Measurements from ENCODE around the gene VTI1A. TPM values are rescaled to one million over a fixed set of nuclear protein-coding genes. Genes with fewer than 3 reads are reported as not detected.

VTI1A gene
- total RNA-seq, 1 experiment from 2014 or later: 33.4 TPM

- Histone ChIP-seq H3K9me3 (replicated peaks) (no peaks in the 10 kb centered on the region), H3K27me3 (replicated peaks) (no peaks in the 10 kb centered on the region), H3K27ac (no peak overlapping the region), H3K4me3 (no peak overlapping the region), H3K4me1 (replicated peaks) (0 out of 2 replicates have a peak, but pooled peaks cover 5% of the 10 kb centered on the region), H3K36me3 (0 out of 2 replicates have a peak, but pooled peaks cover 3% of the 10 kb centered on the region)
- DNase-seq (ENCODE audit: low read depth in 1 of 2, low spot score in 2 of 2): no peak
Measured at GRCh38 chr10:112695539-112695938, 248.5 kb downstream of the VTI1A start.

DNA sequence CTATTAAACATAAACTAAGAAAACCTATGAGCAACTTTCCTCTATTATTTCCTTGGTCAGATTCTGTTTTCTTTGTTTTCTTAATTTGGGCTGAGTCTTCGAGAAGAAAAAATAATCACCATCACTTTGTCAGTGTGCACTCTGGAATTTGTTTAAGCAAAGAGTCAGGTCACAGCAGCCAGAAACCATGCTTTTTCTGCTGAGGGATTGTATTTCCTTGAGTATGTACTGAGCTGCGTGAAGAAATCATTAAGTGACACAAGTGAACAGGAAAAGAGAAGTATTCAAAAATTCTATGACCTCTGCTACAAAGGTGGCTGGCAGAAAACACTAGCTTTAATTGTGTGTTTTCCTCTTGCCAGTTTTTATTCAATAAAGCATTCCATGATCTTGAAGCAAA is 249.6 kb downstream of the VTI1A start:
- 0 out of 2 replicates have a peak, but pooled peaks cover 5% of the 10 kb centered on the region for H3K4me1 ChIP-seq (replicated peaks)
- no peak overlapping the region for H3K4me3 ChIP-seq
- H3K9me3 ChIP-seq (replicated peaks): no peaks in the 10 kb centered on the region
- 0 out of 2 replicates have a peak, but pooled peaks cover under 1% of the 10 kb centered on the region for H3K36me3 ChIP-seq
- H3K27me3 ChIP-seq (replicated peaks): no peaks in the 10 kb centered on the region
- DNase-seq (ENCODE audit: low read depth in 1 of 2, low spot score in 2 of 2): no peak
- H3K27ac ChIP-seq: no peak overlapping the region

- no peak for DNase-seq (ENCODE audit: low read depth in 1 of 2, low spot score in 2 of 2)
- Histone ChIP-seq H3K36me3 (no peaks in the 10 kb centered on the region), H3K4me1 (replicated peaks) (0 out of 2 replicates have a peak, but pooled peaks cover 5% of the 10 kb centered on the region), H3K27me3 (replicated peaks) (no peaks in the 10 kb centered on the region), H3K9me3 (replicated peaks) (no peaks in the 10 kb centered on the region), H3K4me3 (no peak overlapping the region), H3K27ac (no peak overlapping the region)
Measured at GRCh38 chr10:112698133-112698817, 251.3 kb downstream of the VTI1A start.

DNA sequence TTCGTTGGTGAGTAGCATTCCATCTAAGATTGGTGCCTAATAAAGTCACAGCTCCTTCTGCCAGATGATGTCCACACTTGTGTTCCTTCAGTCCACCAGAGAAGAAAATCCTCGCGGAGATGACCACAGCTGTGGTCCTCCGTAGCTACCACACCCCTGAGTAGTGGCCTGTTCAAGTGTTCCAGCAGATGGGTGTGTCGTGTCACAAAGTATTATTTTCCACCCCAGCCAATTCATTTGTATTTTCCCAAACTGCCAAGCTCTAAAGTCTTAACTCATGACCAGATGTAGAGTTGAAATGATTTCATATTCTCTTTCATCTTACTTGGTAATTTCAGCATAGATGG is 251.8 kb downstream of the VTI1A start:
- Histone ChIP-seq H3K27ac (no peak overlapping the region), H3K27me3 (replicated peaks) (no peaks in the 10 kb centered on the region)
- no peak for DNase-seq (ENCODE audit: low read depth in 1 of 2, low spot score in 2 of 2)

DNA sequence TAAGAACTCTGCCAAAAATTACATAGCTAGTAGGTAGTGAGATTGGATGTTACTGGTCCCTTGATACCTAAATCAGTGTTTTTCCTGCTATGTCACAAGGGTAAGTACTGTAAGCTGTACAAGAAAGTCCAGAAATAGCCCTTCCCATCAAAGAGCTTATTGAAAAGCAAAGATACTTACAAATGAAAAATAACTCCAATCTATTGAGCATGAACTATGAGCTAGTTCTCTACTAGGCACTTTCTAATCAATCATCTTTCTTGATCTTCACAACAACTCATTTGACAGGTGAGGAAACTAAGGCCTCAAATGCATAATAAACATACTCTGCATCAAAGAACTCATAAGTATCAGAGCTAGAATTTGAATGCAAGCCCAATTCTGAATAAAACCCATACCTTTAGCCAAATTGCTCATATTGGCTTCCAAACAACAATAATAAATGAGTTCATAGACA is 253.2 kb downstream of the VTI1A start:
- Histone ChIP-seq H3K4me1 (replicated peaks) (0 out of 2 replicates have a peak, but pooled peaks cover 5% of the 10 kb centered on the region), H3K27ac (no peak overlapping the region), H3K36me3 (no peaks in the 10 kb centered on the region), H3K27me3 (replicated peaks) (no peaks in the 10 kb centered on the region), H3K9me3 (replicated peaks) (no peaks in the 10 kb centered on the region), H3K4me3 (no peak overlapping the region)
- DNase-seq (ENCODE audit: low read depth in 1 of 2, low spot score in 2 of 2): no peak

More for the DNA sequence above, 251.8 kb downstream of the VTI1A start:
- Histone ChIP-seq H3K36me3 (no peaks in the 10 kb centered on the region), H3K4me1 (replicated peaks) (0 out of 2 replicates have a peak, but pooled peaks cover 5% of the 10 kb centered on the region), H3K4me3 (no peak overlapping the region), H3K9me3 (replicated peaks) (no peaks in the 10 kb centered on the region)

GRCh38 chr10:112701211-112701877 is 254.3 kb downstream of the VTI1A start:
- DNase-seq (ENCODE audit: low read depth in 1 of 2, low spot score in 2 of 2): no peak
- no peaks in the 10 kb centered on the region for H3K36me3 ChIP-seq

DNA sequence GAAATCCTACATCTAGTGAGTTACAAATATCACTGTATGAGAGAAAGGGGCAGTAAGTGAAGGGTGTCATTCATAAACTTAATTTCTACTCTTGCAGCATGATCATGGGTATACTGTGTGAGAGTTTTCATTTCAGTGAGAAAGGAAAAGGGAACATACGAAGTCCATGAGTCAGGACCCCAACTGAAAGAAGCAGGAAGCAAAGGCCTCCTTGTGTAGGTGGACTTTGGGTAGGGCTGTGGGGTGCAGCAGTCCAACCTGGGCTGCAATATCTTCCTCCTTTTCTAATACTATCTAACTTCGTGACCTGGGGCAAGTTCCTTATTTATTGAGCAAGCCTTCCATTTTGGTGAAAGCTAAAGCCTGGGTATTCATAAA is 254.9 kb downstream of the VTI1A start:
- H3K27ac ChIP-seq: no peak overlapping the region
- H3K4me3 ChIP-seq: no peak overlapping the region
- H3K4me1 ChIP-seq (replicated peaks): no peaks in the 10 kb centered on the region
- no peaks in the 10 kb centered on the region for H3K27me3 ChIP-seq (replicated peaks)
- H3K9me3 ChIP-seq (replicated peaks): no peaks in the 10 kb centered on the region
- DNase-seq (ENCODE audit: low read depth in 1 of 2, low spot score in 2 of 2): no peak
- H3K36me3 ChIP-seq: no peaks in the 10 kb centered on the region

More at GRCh38 chr10:112701211-112701877, 254.3 kb downstream of the VTI1A start:
- Histone ChIP-seq H3K4me1 (replicated peaks) (0 out of 2 replicates have a peak, but pooled peaks cover 4% of the 10 kb centered on the region), H3K4me3 (no peak overlapping the region), H3K9me3 (replicated peaks) (no peaks in the 10 kb centered on the region), H3K27ac (no peak overlapping the region), H3K27me3 (replicated peaks) (no peaks in the 10 kb centered on the region)

DNA sequence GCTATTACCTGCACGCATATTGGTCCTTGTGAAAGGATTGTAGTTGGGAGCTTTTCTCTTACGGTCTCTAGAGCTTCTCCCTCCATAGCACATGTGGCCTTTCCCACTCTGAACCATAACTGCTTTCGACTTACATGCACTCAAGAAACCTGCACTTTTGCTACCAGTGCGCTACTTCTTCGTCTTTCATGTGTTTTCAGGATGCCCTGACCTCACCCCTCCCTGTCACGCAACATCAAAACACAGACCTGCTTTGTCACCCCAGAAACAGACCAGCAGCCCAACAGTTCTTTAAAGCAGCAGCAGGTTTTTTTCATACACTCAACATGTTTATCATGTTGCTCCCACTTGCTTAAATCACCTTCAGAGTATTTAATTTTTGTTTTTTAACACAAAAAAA is 259.6 kb downstream of the VTI1A start:
- peaks cover 16% of the 10 kb centered on the region for H3K4me1 ChIP-seq (replicated peaks)
- no peaks in the 10 kb centered on the region for H3K27me3 ChIP-seq (replicated peaks)
- H3K4me3 ChIP-seq: no peak overlapping the region
- no peak overlapping the region for H3K27ac ChIP-seq
- H3K36me3 ChIP-seq: no peaks in the 10 kb centered on the region
- H3K9me3 ChIP-seq (replicated peaks): no peaks in the 10 kb centered on the region
- DNase-seq (ENCODE audit: low read depth in 1 of 2, low spot score in 2 of 2): no peak

DNA sequence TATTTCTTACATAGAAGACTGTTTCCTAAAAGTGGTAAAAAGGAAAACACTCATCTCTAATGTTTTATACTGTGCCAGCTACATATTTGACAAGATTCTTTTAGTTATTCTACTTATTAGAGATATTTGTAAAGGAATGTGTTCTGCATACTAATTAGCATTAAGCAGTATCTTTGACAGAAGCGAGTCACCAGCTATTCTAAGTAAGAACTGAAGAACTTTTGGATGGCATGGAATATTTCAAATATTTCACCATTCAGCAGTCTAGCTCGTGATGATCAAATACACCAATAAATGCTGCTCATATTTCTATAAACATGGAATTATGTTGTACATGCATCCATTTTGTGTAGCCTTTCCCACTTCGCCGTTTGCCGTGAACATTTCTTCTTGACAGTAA is 261.4 kb downstream of the VTI1A start:
- H3K27me3 ChIP-seq (replicated peaks): no peaks in the 10 kb centered on the region
- H3K27ac ChIP-seq: no peak overlapping the region
- H3K4me3 ChIP-seq: no peak overlapping the region
- H3K9me3 ChIP-seq (replicated peaks): no peaks in the 10 kb centered on the region
- DNase-seq (ENCODE audit: low read depth in 1 of 2, low spot score in 2 of 2): no peak
- no peaks in the 10 kb centered on the region for H3K36me3 ChIP-seq
- peaks cover 20% of the 10 kb centered on the region for H3K4me1 ChIP-seq (replicated peaks)

DNA sequence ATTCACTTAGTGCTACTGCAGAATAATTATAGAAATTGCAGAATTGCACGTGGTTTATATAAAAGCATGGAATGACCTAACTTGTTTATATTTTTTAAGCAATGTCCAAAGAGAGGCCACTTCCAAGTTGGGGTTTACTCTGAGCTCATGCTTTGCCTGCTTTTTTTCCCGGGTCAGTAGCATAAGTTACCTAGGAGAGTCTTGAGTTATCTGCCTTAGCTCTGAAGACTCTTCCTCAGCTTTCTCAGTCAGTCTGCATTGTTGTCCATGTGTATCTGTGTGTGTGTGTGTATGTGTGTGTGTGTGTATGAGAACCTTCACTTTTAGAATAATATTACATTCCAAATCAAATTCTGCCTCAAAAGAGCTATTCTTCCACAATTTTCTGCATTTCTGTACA is 263.5 kb downstream of the VTI1A start:
- H3K36me3 ChIP-seq: no peaks in the 10 kb centered on the region
- no peak for DNase-seq (ENCODE audit: low read depth in 1 of 2, low spot score in 2 of 2)
- H3K4me3 ChIP-seq: no peak overlapping the region
- no peaks in the 10 kb centered on the region for H3K27me3 ChIP-seq (replicated peaks)
- H3K9me3 ChIP-seq (replicated peaks): no peaks in the 10 kb centered on the region
- peaks cover 20% of the 10 kb centered on the region for H3K4me1 ChIP-seq (replicated peaks)
- H3K27ac ChIP-seq: no peak overlapping the region

DNA sequence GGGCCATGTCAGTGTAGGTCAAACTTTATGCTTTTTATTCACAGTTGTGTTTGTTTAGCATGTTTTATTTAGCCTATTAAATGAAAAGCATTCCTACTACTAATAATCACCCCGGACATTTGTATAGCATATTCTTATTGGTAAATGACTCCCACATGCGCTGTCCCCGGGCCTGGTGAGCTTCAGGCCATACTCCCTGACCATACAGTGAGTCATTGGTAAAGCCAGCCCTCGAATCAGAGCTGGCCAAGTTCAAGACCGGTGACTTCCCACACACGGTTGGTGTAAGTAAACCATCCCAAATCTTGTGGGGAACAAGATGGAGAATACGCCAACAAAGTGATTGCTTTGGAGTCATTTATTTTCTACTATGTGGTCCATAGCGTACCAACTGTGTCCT is 264.4 kb downstream of the VTI1A start:
- DNase-seq (ENCODE audit: low read depth in 1 of 2, low spot score in 2 of 2): peak; percentile 35 to 67
- H3K36me3 ChIP-seq: peaks cover 4% of the 10 kb centered on the region; the same call in 1 of the 2 replicates
- no peaks in the 10 kb centered on the region for H3K9me3 ChIP-seq (replicated peaks)
- H3K27me3 ChIP-seq (replicated peaks): no peaks in the 10 kb centered on the region
- no peak overlapping the region for H3K4me3 ChIP-seq
- H3K27ac ChIP-seq: no peak overlapping the region
- H3K4me1 ChIP-seq (replicated peaks): peaks cover 23% of the 10 kb centered on the region

GRCh38 chr10:112712536-112712935 is 265.5 kb downstream of the VTI1A start:
- DNase-seq (ENCODE audit: low read depth in 1 of 2, low spot score in 2 of 2): no peak
- Histone ChIP-seq H3K9me3 (replicated peaks) (no peaks in the 10 kb centered on the region), H3K4me3 (no peak overlapping the region), H3K4me1 (replicated peaks) (peaks cover 34% of the 10 kb centered on the region), H3K27ac (no peak overlapping the region), H3K36me3 (peaks cover 4% of the 10 kb centered on the region; the same call in 1 of the 2 replicates), H3K27me3 (replicated peaks) (no peaks in the 10 kb centered on the region)

DNA sequence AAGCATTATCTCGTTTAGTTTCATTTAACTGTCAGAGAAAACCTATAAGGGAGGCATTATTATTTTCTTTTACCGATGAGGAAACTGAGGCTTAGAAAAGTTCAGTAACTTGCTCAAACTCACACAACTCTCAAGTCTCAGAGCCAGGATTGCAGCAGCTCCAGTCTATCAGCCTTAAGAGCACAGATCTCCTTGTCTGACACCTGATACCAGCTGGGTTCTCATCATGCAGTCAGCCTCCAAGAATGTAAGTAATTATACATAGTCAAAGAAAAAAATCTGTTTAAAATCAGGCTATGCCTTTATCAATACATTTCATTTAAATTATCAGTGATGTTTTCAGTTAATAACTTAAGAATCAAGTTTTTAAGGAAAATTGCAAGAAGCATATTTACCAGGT is 266.4 kb downstream of the VTI1A start:
- no peak for DNase-seq (ENCODE audit: low read depth in 1 of 2, low spot score in 2 of 2)

DNA sequence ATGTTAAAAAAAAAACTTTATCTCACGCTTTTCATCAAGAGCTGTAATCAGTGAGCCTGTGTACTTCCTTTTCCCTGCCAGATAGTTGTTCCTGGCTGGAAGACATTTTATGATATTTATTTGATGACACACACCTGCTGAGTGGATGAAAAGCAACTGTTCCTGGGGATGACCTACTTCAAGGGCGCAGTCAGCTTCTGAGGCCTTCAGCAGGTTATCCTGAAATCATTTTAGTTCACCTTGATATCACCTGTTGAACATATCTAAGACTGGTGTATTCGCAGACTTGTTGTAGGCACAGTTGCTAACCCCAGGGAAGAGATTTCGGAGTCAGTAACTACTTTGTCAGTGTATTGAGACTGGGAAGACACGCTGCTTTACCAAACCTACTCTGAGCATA is 268.6 kb downstream of the VTI1A start:
- no peaks in the 10 kb centered on the region for H3K27me3 ChIP-seq (replicated peaks)
- H3K4me3 ChIP-seq: no peak overlapping the region
- no peak for DNase-seq (ENCODE audit: low read depth in 1 of 2, low spot score in 2 of 2)
- H3K4me1 ChIP-seq (replicated peaks): peaks cover 32% of the 10 kb centered on the region
- H3K36me3 ChIP-seq: peaks cover 4% of the 10 kb centered on the region; the same call in 1 of the 2 replicates
- no peaks in the 10 kb centered on the region for H3K9me3 ChIP-seq (replicated peaks)
- no peak overlapping the region for H3K27ac ChIP-seq

More for the DNA sequence above, 266.4 kb downstream of the VTI1A start:
- Histone ChIP-seq H3K27ac (no peak overlapping the region), H3K27me3 (replicated peaks) (no peaks in the 10 kb centered on the region), H3K4me3 (no peak overlapping the region), H3K9me3 (replicated peaks) (no peaks in the 10 kb centered on the region), H3K36me3 (peaks cover 4% of the 10 kb centered on the region; the same call in 1 of the 2 replicates), H3K4me1 (replicated peaks) (peaks cover 35% of the 10 kb centered on the region)
